ENCODE results near the gene RNF213.

RNF213 gene

DNA sequence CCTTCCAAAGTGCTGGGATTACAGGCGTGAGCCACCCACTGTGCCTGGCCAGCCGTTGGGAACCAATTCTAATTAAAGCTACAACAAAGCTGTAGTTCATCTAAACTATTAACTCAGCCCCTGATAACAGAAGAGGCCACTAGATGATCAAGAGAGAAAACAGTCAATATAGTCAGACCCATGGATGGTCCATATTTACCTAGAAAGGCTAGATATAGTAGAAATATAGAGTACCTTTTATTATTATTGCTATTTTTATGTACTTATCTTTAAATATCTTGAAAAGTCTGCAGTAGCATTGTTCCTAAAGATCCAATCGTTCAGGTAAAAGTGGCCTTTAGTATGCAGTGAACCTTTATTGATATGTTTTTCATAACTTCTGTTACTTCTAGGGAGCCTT lies 43.2 kb downstream of the RNF213 start:
- Histone ChIP-seq H3K9me2 (ENCODE audit: low read depth, low read length) (no peaks in the 10 kb centered on the region), H3K4me1 (ENCODE audit: insufficient read depth, low read length, severe bottlenecking) (no peaks in the 10 kb centered on the region), H3K4me3 (ENCODE audit: low read depth, low read length, poor library complexity, severe bottlenecking) (no peak overlapping the region), H3K27me3 (ENCODE audit: insufficient read depth, low read length) (no peaks in the 10 kb centered on the region), H3K79me2 (ENCODE audit: insufficient read depth, low read length) (no peaks in the 10 kb centered on the region), H3K9ac (ENCODE audit: low read length) (no peak overlapping the region), H4K20me1 (ENCODE audit: insufficient read depth, low read length) (no peaks in the 10 kb centered on the region), H3K9me3 (ENCODE audit: low read length) (peaks cover 6% of the 10 kb centered on the region; the same call in 1 of the 2 replicates), H2AFZ (ENCODE audit: low read length) (no peak overlapping the region), H3K4me2 (ENCODE audit: low read length) (no peak overlapping the region), H3K36me3 (ENCODE audit: insufficient read depth, low read length) (peaks cover 61% of the 10 kb centered on the region), H3F3A (ENCODE audit: insufficient read depth, low read length) (no peaks in the 10 kb centered on the region), H3K27ac (ENCODE audit: low read depth, low read length, poor library complexity, severe bottlenecking) (no peak overlapping the region)
- no peak for TF ChIP-seq EZH2 (IDR thresholded peaks at IDR 0.05; ENCODE audit: borderline replicate concordance, low read length)
- TF ChIP-seq, protein P1, sequence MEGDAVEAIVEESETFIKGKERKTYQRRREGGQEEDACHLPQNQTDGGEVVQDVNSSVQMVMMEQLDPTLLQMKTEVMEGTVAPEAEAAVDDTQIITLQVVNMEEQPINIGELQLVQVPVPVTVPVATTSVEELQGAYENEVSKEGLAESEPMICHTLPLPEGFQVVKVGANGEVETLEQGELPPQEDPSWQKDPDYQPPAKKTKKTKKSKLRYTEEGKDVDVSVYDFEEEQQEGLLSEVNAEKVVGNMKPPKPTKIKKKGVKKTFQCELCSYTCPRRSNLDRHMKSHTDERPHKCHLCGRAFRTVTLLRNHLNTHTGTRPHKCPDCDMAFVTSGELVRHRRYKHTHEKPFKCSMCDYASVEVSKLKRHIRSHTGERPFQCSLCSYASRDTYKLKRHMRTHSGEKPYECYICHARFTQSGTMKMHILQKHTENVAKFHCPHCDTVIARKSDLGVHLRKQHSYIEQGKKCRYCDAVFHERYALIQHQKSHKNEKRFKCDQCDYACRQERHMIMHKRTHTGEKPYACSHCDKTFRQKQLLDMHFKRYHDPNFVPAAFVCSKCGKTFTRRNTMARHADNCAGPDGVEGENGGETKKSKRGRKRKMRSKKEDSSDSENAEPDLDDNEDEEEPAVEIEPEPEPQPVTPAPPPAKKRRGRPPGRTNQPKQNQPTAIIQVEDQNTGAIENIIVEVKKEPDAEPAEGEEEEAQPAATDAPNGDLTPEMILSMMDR (IDR thresholded peaks at IDR 0.05; ENCODE audit: low read length): no peak

DNA sequence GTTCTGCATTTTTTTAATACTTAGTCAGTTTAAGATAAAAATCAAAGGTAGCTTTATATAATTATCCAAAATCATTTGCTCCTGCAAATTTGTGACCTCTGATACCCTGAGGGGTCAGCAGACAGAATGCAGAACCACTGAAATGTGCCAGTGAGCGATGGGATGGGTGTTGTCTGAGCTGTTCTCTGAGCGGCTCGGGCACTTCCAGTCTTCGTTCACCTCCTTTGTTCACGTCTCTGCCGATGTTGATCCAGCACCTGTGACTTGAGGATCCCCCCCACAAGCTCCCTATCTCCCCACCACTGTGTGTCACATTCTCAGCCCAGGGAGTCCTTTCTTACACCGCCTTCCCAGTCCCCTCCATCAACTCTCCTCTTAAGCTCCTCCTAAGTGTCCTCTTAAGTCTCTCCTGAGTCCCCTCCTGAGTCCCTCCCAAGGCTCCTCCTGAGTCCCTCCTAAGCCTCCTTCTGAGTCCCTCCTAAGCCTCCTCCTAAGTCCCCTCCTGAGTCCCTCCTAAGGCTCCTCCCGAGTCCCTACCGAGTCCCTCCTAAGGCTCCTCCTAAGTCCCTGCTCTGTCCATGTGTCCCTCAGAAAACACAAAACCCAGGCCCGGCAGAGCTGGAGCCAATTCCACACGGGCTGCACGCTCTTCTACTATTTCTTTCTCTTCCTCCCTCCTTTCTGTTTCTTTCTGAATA lies 47.5 kb downstream of the RNF213 start:
- H3K79me2 ChIP-seq (ENCODE audit: insufficient read depth, low read length): no peaks in the 10 kb centered on the region
- TF ChIP-seq EZH2 (IDR thresholded peaks at IDR 0.05; ENCODE audit: borderline replicate concordance, low read length): no peak
- TF ChIP-seq, protein P1 (IDR thresholded peaks at IDR 0.05; ENCODE audit: low read length): no peak
- no peaks in the 10 kb centered on the region for H3K4me1 ChIP-seq (ENCODE audit: insufficient read depth, low read length, severe bottlenecking)
- H3K27ac ChIP-seq (ENCODE audit: low read depth, low read length, poor library complexity, severe bottlenecking): no peak overlapping the region
- no peaks in the 10 kb centered on the region for H3F3A ChIP-seq (ENCODE audit: insufficient read depth, low read length)
- H2AFZ ChIP-seq (ENCODE audit: low read length): no peak overlapping the region
- H3K9ac ChIP-seq (ENCODE audit: low read length): no peak overlapping the region
- H3K36me3 ChIP-seq (ENCODE audit: insufficient read depth, low read length): peaks cover 37% of the 10 kb centered on the region
- no peaks in the 10 kb centered on the region for H3K27me3 ChIP-seq (ENCODE audit: insufficient read depth, low read length)
- H4K20me1 ChIP-seq (ENCODE audit: insufficient read depth, low read length): no peaks in the 10 kb centered on the region
- H3K4me3 ChIP-seq (ENCODE audit: low read depth, low read length, poor library complexity, severe bottlenecking): no peak overlapping the region
- no peaks in the 10 kb centered on the region for H3K9me2 ChIP-seq (ENCODE audit: low read depth, low read length)
- H3K9me3 ChIP-seq (ENCODE audit: low read length): no peaks in the 10 kb centered on the region
- no peak overlapping the region for H3K4me2 ChIP-seq (ENCODE audit: low read length)

DNA sequence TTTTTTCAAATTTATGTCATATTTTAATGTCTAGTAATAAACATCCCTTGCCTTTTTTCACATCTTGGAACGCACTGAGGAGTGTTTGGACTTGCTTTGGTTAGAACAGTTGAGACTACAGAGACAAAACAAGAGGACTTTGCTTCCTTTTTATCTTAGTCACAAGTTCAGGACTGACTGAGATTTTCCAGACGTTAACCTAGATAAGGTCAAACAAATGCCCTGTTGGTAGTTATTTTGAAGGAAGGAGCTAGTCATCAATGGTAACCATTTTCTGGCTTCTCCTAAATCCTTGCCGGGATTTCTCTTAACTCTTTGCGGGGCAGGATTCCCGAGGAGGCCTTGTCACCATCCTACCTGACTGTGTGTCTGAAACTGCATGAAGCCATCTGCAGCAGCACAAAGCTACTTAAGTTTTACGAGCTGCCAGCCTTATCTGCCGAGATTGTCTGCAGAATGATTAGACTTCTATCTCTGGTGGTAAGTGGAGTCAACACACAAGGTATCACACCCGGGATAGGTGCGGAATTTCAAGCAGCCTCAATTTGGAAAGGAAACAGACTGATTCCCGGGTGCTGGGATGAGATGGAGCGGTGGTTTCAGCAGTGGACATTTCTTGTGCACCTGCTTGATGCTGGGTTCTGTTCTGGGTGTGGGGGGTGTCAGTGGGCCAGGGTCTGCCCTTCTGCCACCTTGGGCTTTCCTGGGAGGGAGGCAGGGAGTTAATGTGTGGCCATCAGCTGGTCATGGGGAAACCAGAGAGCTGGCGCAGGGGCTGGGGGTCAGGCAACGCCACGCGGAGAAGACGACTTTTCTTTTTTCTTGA lies 48.3 kb downstream of the RNF213 start:
- H3F3A ChIP-seq (ENCODE audit: insufficient read depth, low read length): no peaks in the 10 kb centered on the region
- no peak overlapping the region for H3K9ac ChIP-seq (ENCODE audit: low read length)
- no peaks in the 10 kb centered on the region for H4K20me1 ChIP-seq (ENCODE audit: insufficient read depth, low read length)
- H3K27ac ChIP-seq (ENCODE audit: low read depth, low read length, poor library complexity, severe bottlenecking): no peak overlapping the region
- no peaks in the 10 kb centered on the region for H3K9me2 ChIP-seq (ENCODE audit: low read depth, low read length)
- H3K36me3 ChIP-seq (ENCODE audit: insufficient read depth, low read length): peaks cover 33% of the 10 kb centered on the region
- no peaks in the 10 kb centered on the region for H3K27me3 ChIP-seq (ENCODE audit: insufficient read depth, low read length)
- no peak overlapping the region for H3K4me2 ChIP-seq (ENCODE audit: low read length)
- H3K79me2 ChIP-seq (ENCODE audit: insufficient read depth, low read length): no peaks in the 10 kb centered on the region
- H3K9me3 ChIP-seq (ENCODE audit: low read length): no peaks in the 10 kb centered on the region
- no peaks in the 10 kb centered on the region for H3K4me1 ChIP-seq (ENCODE audit: insufficient read depth, low read length, severe bottlenecking)
- no peak overlapping the region for H3K4me3 ChIP-seq (ENCODE audit: low read depth, low read length, poor library complexity, severe bottlenecking)
- no peak overlapping the region for H2AFZ ChIP-seq (ENCODE audit: low read length)
- TF ChIP-seq, protein P1 (IDR thresholded peaks at IDR 0.05; ENCODE audit: low read length): no peak
- no peak for TF ChIP-seq EZH2 (IDR thresholded peaks at IDR 0.05; ENCODE audit: borderline replicate concordance, low read length)
